Spleen (tissue), 11 donors: ENCODE data around the gene CETP. TPM values are rescaled to one million over a fixed set of nuclear protein-coding genes. Genes with fewer than 3 reads are reported as not detected.

Experiments
- DNase-seq: peaks from one replicate; pipeline ENCODE4 v3.0.0-alpha.2; 2020
- H3K27ac ChIP-seq, 8 donors: fragments of 200-600 bp; sonication (generic) in 7 of 8; 1 replicate in 4 of 8; 2 replicates in 4 of 8; pipeline versions ENCODE4 v1.5.0 to v1.8.0; 2016 to 2021; ENCODE audit warnings: inconsistent platforms in 4 of 8, mild to moderate bottlenecking in 4 of 8, moderate library complexity in 1 of 8
- H3K27me3 ChIP-seq, 7 donors: fragments of 200-600 bp; sonication (generic) in 6 of 7; replicated peaks in 1 of 7; 1 replicate in 4 of 7; 2 replicates in 3 of 7; pipeline versions ENCODE4 v1.5.0 to v1.8.0; 2016 to 2021; ENCODE audit warnings: inconsistent platforms in 3 of 7, mild to moderate bottlenecking in 1 of 7
- H3K36me3 ChIP-seq, 6 donors: fragments of 200-600 bp; sonication (generic) in 5 of 6; 1 replicate in 4 of 6; 2 replicates in 2 of 6; pipeline versions ENCODE4 v1.5.0 to v1.8.0; 2016 to 2021; ENCODE audit warnings: inconsistent platforms in 2 of 6
- H3K4me1 ChIP-seq, 6 donors: fragments of 200-600 bp; sonication (generic) in 5 of 6; 1 replicate in 3 of 6; 2 replicates in 3 of 6; pipeline versions ENCODE4 v1.5.0 to v1.8.0; 2016 to 2021; ENCODE audit warnings: inconsistent platforms in 3 of 6
- H3K4me3 ChIP-seq, 8 donors: fragments of 200-600 bp; sonication (generic) in 7 of 8; 1 replicate in 4 of 8; 2 replicates in 4 of 8; pipeline versions ENCODE4 v1.5.0 to v1.8.0; 2016 to 2021; ENCODE audit warnings: inconsistent platforms in 4 of 8, mild to moderate bottlenecking in 4 of 8, moderate library complexity in 2 of 8
- H3K9me3 ChIP-seq, 8 donors: fragments of 200-600 bp; sonication (generic) in 7 of 8; 1 replicate in 4 of 8; 2 replicates in 4 of 8; pipeline versions ENCODE4 v1.5.0 to v1.8.0; 2016 to 2021; ENCODE audit warnings: inconsistent platforms in 4 of 8
- POLR2A ChIP-seq, 3 donors: fragments of 450-650 bp; IDR thresholded peaks; one replicate each; pipeline ENCODE4 v1.5.1; 2017; ENCODE audit warnings: antibody characterized with exemption in 3 of 3, mild to moderate bottlenecking in 1 of 3
- POLR2AphosphoS5 ChIP-seq, 3 donors: sonication (generic); formaldehyde crosslinking; IDR thresholded peaks; one replicate each; pipeline ENCODE4 v1.5.1; 2017; ENCODE audit warnings: antibody characterized with exemption in 3 of 3
- WGBS, 5 donors: extraction: QIAGEN DNeasy Blood & Tissue Kit in 3 of 5; methylation state at CpG; one replicate each; pipeline versions ENCODE4 v1.1.5 to v1.1.7; 2013 to 2018; 5-methylcytosine and 5-hydroxymethylcytosine counted together
- intact Hi-C: fragments of 100-400 bp; cut with DNase I; formaldehyde crosslinking; loops from one replicate; pipeline ENCODE4 v1.15.0; 2023; ENCODE audit warnings: low total_unique reads
- polyA plus RNA-seq, 3 donors: library from polyadenylated mRNA; stranded (reverse); fragments of 200-250 nt; gene quantifications; one replicate each; pipeline ENCODE4 v1.2.1, GENCODE V29; 2013
- total RNA-seq, 7 donors: library from RNA; depleted of rRNA in 3 of 7; stranded (reverse); fragments of >200 nt in 3 of 7; fragmentation: NEBNext Ultra II Directional in 4 of 7; extraction: Animal tissue kit (Norgen Biotek cat#: 25700) in 4 of 7; gene quantifications; one replicate each; pipeline versions ENCODE4 v1.1.0 to v1.2.1, GENCODE V29; 2016 to 2021
- TF ChIP-seq, protein P1 (sequence below), 11 experiments: fragments of 200-600 bp in 7 of 11; fragments of 450-650 bp in 4 of 11; sonication (generic) in 4 of 11; IDR thresholded peaks in 8 of 11; conservative IDR thresholded peaks in 3 of 11; 1 replicate in 7 of 11; 2 replicates in 4 of 11; pipeline versions ENCODE4 v1.4.0 to v1.8.0; 2016 to 2021; ENCODE audit warnings: antibody characterized with exemption in 11 of 11, inconsistent platforms in 4 of 11, mild to moderate bottlenecking in 1 of 11
- donor health status: healthy with polysubstance abuse.
- donor health status: DM: no; HTN: no; CAD: no; lungs with moderate emphysema.
- donor health status: DM: no; HTN: no; CAD: no.
- donor health status: Bipolar disorder and iron deficiency.
- donor health status: healthy.
- donor health status: DM: no; HTN: no; CAD: no.
- donor health status: DM: yes; HTN: yes; CAD: no.

Gene CETP
- total and polyA plus RNA-seq, 10 donors: 7.6 to 73.8 (median 32.0) TPM

DNA sequence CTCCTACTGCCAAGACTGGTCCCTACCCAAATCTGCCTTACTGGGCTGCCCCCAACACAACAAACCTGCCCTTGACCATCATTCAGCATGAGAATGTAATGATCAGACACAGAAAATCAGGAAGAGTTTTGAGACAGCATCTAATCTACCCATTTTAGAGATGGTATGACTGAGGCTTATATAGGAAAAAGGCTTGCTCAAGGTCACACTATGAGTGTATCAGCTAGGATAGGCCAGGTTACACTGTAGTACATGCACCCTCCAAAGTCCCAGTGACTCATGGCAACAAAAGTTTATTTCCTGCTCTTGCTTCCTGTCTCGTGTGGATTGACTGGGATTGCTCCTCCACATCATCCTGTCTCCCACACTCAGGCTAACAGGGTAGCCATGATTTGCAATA is 55.5 kb downstream of the CETP start:
- Histone ChIP-seq H3K9me3 (no peaks in the 10 kb centered on the region), H3K27ac (peak overlapping the region in 4 of 8 donors; percentile 26 to 84 (median 78)), H3K4me1 (peaks cover 21 to 71% (median 37%) of the 10 kb centered on the region in 6 donors), H3K36me3 (peaks cover 0 to 73% (median 50%) of the 10 kb centered on the region in 6 donors), H3K4me3 (no peak overlapping the region), H3K27me3 (no peaks in the 10 kb centered on the region)
- no peak for DNase-seq
- TF ChIP-seq POLR2A (IDR thresholded peaks at IDR 0.05): no peak
- TF ChIP-seq, protein P1, sequence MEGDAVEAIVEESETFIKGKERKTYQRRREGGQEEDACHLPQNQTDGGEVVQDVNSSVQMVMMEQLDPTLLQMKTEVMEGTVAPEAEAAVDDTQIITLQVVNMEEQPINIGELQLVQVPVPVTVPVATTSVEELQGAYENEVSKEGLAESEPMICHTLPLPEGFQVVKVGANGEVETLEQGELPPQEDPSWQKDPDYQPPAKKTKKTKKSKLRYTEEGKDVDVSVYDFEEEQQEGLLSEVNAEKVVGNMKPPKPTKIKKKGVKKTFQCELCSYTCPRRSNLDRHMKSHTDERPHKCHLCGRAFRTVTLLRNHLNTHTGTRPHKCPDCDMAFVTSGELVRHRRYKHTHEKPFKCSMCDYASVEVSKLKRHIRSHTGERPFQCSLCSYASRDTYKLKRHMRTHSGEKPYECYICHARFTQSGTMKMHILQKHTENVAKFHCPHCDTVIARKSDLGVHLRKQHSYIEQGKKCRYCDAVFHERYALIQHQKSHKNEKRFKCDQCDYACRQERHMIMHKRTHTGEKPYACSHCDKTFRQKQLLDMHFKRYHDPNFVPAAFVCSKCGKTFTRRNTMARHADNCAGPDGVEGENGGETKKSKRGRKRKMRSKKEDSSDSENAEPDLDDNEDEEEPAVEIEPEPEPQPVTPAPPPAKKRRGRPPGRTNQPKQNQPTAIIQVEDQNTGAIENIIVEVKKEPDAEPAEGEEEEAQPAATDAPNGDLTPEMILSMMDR (IDR thresholded peaks at IDR 0.05 in 8 of 11, conservative IDR thresholded peaks at IDR 0.05 in 3 of 11): no peak
- peak in 1 of 3 donors; percentile 19 for TF ChIP-seq POLR2AphosphoS5 (IDR thresholded peaks at IDR 0.05)
- intact Hi-C loops: no loop called here
- 16 to 52% (median 37%) methylated on average over 1 of the region's 1 CpG for WGBS, 5 donors

DNA sequence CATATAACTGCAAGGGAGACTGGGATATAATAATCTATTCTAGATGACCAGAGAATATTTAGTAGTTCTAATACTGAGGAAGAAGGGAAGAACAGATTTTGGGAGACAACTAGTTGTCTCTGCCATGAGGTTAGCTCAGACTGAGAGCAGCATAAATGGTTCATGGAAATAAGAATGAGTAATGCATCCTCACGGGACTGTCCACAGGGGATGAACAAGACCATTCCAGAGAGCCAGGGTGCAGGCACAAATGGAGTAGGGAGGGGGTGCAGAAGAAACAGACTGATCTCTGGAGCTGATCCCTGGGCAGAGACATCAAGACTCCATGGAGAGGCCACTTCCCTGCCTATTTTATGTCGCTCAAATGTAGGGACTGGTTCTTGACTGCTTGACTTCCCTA is 58.0 kb downstream of the CETP start:
- no peak for DNase-seq
- intact Hi-C loops: no loop called here
- H3K36me3 ChIP-seq: peaks cover 0 to 98% (median 68%) of the 10 kb centered on the region in 6 donors
- peak overlapping the region in 1 of 8 donors; percentile 12 for H3K27ac ChIP-seq
- H3K27me3 ChIP-seq: no peaks in the 10 kb centered on the region
- 45 to 97% (median 88%) methylated on average over 2 of the region's 2 CpGs for WGBS, 5 donors
- H3K4me1 ChIP-seq: peaks cover 6 to 71% (median 39%) of the 10 kb centered on the region in 6 donors
- H3K9me3 ChIP-seq: no peaks in the 10 kb centered on the region
- TF ChIP-seq POLR2AphosphoS5 (IDR thresholded peaks at IDR 0.05) (no peak), POLR2A (IDR thresholded peaks at IDR 0.05) (no peak)
- TF ChIP-seq, protein P1 (IDR thresholded peaks at IDR 0.05 in 8 of 11, conservative IDR thresholded peaks at IDR 0.05 in 3 of 11): no peak
- H3K4me3 ChIP-seq: no peak overlapping the region

DNA sequence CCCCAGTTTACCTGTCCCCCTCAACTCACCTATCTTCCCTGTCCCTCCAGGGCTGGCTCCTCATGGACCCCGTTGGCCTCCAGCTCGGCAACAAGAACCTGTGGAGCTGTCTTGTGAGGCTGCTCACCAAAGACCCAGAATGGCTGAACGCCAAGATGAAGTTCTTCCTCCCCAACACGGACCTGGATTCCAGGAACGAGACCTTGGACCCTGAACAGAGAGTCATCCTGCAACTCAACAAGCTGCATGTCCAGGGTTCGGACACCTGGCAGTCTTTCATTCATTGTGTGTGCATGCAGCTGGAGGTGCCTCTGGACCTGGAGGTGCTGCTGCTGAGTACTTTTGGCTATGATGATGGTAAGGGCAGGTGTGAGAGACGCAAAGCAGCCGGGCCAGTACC is 58.9 kb downstream of the CETP start:
- TF ChIP-seq, protein P1 (IDR thresholded peaks at IDR 0.05 in 8 of 11, conservative IDR thresholded peaks at IDR 0.05 in 3 of 11): no peak
- TF ChIP-seq POLR2AphosphoS5 (IDR thresholded peaks at IDR 0.05) (no peak), POLR2A (IDR thresholded peaks at IDR 0.05) (no peak)
- H3K4me1 ChIP-seq: peaks cover 0 to 71% (median 36%) of the 10 kb centered on the region in 6 donors
- H3K9me3 ChIP-seq: no peaks in the 10 kb centered on the region
- H3K27ac ChIP-seq: no peak overlapping the region
- intact Hi-C loops: no loop called here
- 90 to 95% (median 93%) methylated on average over 8 of the region's 8 CpGs for WGBS, 5 donors
- no peak overlapping the region for H3K4me3 ChIP-seq
- H3K36me3 ChIP-seq: peaks cover 0 to 99% (median 75%) of the 10 kb centered on the region in 6 donors
- DNase-seq: no peak
- H3K27me3 ChIP-seq: no peaks in the 10 kb centered on the region

DNA sequence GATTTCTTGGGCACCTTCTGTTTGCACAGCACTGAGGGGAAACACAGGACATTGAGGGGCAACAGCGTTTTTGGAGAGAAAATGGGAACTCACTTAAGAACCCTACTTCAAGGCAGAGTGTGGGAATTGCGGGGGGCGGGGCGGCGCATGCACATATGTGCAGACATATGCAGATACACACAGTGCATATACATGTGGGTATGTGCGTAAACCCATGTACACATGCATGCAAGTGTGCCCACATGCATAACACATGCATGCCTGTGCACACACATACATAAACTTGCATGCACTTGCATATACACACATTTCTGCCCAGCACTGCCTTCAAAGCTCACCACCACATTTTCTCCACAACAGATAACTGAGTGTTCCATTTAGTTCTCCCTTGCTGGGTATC is 60.0 kb downstream of the CETP start:
- TF ChIP-seq, protein P1 (IDR thresholded peaks at IDR 0.05 in 8 of 11, conservative IDR thresholded peaks at IDR 0.05 in 3 of 11): no peak
- TF ChIP-seq POLR2AphosphoS5 (IDR thresholded peaks at IDR 0.05): no peak
- TF ChIP-seq POLR2A (IDR thresholded peaks at IDR 0.05): no peak
- 94 to 96% (median 94%) methylated on average over 6 of the region's 6 CpGs for WGBS, 5 donors
- Histone ChIP-seq H3K4me1 (peaks cover 0 to 71% (median 42%) of the 10 kb centered on the region in 6 donors), H3K36me3 (peaks cover 0 to 100% (median 85%) of the 10 kb centered on the region in 6 donors), H3K4me3 (no peak overlapping the region), H3K9me3 (no peaks in the 10 kb centered on the region), H3K27ac (peak overlapping the region in 2 of 8 donors; percentile 76 to 82), H3K27me3 (no peaks in the 10 kb centered on the region)
- intact Hi-C loops: no loop called here
- no peak for DNase-seq
